ENCODE data around the gene ORM1. TPM values are rescaled to one million over a fixed set of nuclear protein-coding genes. Genes with fewer than 3 reads are reported as not detected.
"Not testable (repeated sequence)": the region's sequence is repeated elsewhere in the genome, so short reads cannot be mapped to it uniquely, and the experiment has no call there.

The ORM1 gene
- total and polyA plus RNA-seq, 2 of the 8 experiments (the other 6 are each of a cell fraction or from before 2014, with no cell fraction given): 0.32 TPM; not detected in 1

DNA sequence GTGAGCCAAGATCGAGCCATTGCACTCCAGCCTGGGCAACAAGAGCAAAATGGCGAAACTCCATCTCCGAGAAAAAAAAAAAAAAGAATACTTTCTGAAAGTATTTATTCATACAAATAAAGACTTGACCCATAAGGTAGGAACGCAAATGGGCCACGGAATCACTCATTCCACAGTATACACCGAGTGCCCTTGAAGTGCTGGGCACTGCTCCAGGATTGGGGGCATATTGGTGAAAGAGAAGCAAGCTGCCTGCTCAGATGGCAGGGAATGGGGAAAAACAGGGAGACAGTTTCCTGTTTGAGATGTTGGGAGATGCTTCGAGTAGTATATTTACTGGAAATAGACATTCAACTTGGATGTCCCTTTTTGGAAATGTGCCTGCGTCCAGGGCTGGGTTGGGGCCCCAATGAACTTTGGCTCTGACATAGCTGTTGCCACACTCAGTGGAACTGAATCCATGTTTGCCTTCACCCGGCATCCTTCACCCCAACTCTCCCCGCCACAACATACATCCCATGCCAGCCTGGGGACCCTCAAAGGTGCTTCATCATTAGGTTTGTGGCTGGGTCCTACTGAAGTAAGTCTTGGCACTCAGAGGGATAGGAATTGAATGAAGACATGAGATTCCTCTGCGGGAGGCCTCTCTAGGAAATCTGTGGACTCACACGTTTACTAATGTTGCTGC, 6.2 kb downstream of the ORM1 start:
- H3K14ac ChIP-seq (ENCODE audit: insufficient read length); H3K23me2 ChIP-seq (ENCODE audit: low read depth, low read length); H3K27me3 ChIP-seq (replicated peaks in 1 of 4; ENCODE audit: control insufficient read depth in 3 of 4, extremely low read depth in 1 of 4, insufficient read depth in 3 of 4, low read length in 3 of 4); H3K56ac ChIP-seq (replicated peaks; ENCODE audit: insufficient read length, low read depth, low read length); H4K20me1 ChIP-seq (replicated peaks in 1 of 2; ENCODE audit: control insufficient read depth in 1 of 2, insufficient read depth in 2 of 2, low read length in 2 of 2); H3K79me2 ChIP-seq (ENCODE audit: control insufficient read depth in 1 of 2, insufficient read depth in 2 of 2, low read length in 2 of 2); H2BK15ac ChIP-seq (ENCODE audit: low read length); H3K9me3 ChIP-seq (ENCODE audit: insufficient read depth in 2 of 2, low read depth in 1 of 2, low read length in 1 of 2); H3K27ac ChIP-seq (ENCODE audit: low read depth, low read length); FAIRE-seq; POLR2A ChIA-PET (ENCODE audit: partially characterized antibody); H3K36me3 ChIP-seq (ENCODE audit: control insufficient read depth in 2 of 4, insufficient read depth in 4 of 4, low read length in 3 of 4); H3K4ac ChIP-seq (replicated peaks; ENCODE audit: insufficient read length, low read depth, low read length); H4K8ac ChIP-seq (ENCODE audit: extremely low read depth, insufficient read depth, low read length); H3K9ac ChIP-seq (replicated peaks in 1 of 4; ENCODE audit: extremely low read depth in 1 of 4, low read depth in 3 of 4, low read length in 3 of 4); H3K18ac ChIP-seq (ENCODE audit: extremely low read depth, low read length); H2AFZ ChIP-seq (ENCODE audit: low read length); H3K4me2 ChIP-seq (ENCODE audit: insufficient read depth in 1 of 2, low read depth in 2 of 2, low read length in 2 of 2); H3K79me1 ChIP-seq (ENCODE audit: low read depth, low read length); H3K4me3 ChIP-seq (ENCODE audit: extremely low read depth in 1 of 4, insufficient read depth in 2 of 4, low read depth in 3 of 4, low read length in 4 of 4); H2AK5ac ChIP-seq (ENCODE audit: low read depth, low read length); H2BK5ac ChIP-seq (ENCODE audit: low read depth, low read length); CTCF ChIA-PET (ENCODE audit: partially characterized antibody); H3K23ac ChIP-seq (ENCODE audit: insufficient read length); H4K5ac ChIP-seq (ENCODE audit: insufficient read length, low read depth, low read length); H3K4me1 ChIP-seq (replicated peaks in 1 of 4; ENCODE audit: control insufficient read depth in 3 of 4, insufficient read depth in 4 of 4, low read length in 3 of 4); H2BK12ac ChIP-seq (ENCODE audit: low read depth, low read length); H2BK120ac ChIP-seq (replicated peaks; ENCODE audit: low read depth, low read length); H4K91ac ChIP-seq (replicated peaks; ENCODE audit: insufficient read length, low read length); DNase-seq (ENCODE audit: low read depth in 1 of 2, low spot score in 2 of 2); H2BK20ac ChIP-seq (ENCODE audit: low read length): not testable (repeated sequence)
- WGBS, 2 experiments (ENCODE audit: extremely low coverage in 1 of 2, insufficient coverage in 1 of 2, insufficient read length in 1 of 2, insufficient replicate concordance in 2 of 2, low coverage in 1 of 2, low lambda C conversion rate in 2 of 2, missing lambda C conversion rate in 1 of 2): 96% methylated on average over 10 of the region's 12 CpGs; no CpG with 5 or more reads in 1 of the 2 experiments

DNA sequence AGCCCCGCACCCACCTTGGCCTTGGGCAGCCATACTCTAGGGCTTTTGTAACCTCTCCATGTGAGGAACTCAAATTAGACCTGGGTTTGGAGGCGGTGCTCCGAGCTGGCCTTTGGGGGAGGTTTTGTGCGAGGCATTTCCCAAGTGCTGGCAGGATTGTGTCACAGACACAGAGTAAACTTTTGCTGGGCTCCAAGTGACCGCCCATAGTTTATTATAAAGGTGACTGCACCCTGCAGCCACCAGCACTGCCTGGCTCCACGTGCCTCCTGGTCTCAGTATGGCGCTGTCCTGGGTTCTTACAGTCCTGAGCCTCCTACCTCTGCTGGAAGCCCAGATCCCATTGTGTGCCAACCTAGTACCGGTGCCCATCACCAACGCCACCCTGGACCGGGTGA, 6.7 kb downstream of the ORM1 start, which contains the start of gene ORM2:
Gene ORM2, plus strand, starts transcription at position 245 of the 398 bp plus-strand sequence. Its CDS starts 36 bp downstream, at position 281.
- H3K4me1 ChIP-seq (replicated peaks in 1 of 4; ENCODE audit: control insufficient read depth in 3 of 4, insufficient read depth in 4 of 4, low read length in 3 of 4); H4K8ac ChIP-seq (ENCODE audit: extremely low read depth, insufficient read depth, low read length); H3K79me1 ChIP-seq (ENCODE audit: low read depth, low read length); H2BK12ac ChIP-seq (ENCODE audit: low read depth, low read length); H4K20me1 ChIP-seq (replicated peaks in 1 of 2; ENCODE audit: control insufficient read depth in 1 of 2, insufficient read depth in 2 of 2, low read length in 2 of 2); H2BK5ac ChIP-seq (ENCODE audit: low read depth, low read length); H4K91ac ChIP-seq (replicated peaks; ENCODE audit: insufficient read length, low read length); CTCF ChIA-PET (ENCODE audit: partially characterized antibody); H2BK120ac ChIP-seq (replicated peaks; ENCODE audit: low read depth, low read length); H3K4ac ChIP-seq (replicated peaks; ENCODE audit: insufficient read length, low read depth, low read length); H3K18ac ChIP-seq (ENCODE audit: extremely low read depth, low read length); H3K27me3 ChIP-seq (replicated peaks in 1 of 4; ENCODE audit: control insufficient read depth in 3 of 4, extremely low read depth in 1 of 4, insufficient read depth in 3 of 4, low read length in 3 of 4); H3K23ac ChIP-seq (ENCODE audit: insufficient read length); H2BK15ac ChIP-seq (ENCODE audit: low read length); H2AFZ ChIP-seq (ENCODE audit: low read length); H3K9ac ChIP-seq (replicated peaks in 1 of 4; ENCODE audit: extremely low read depth in 1 of 4, low read depth in 3 of 4, low read length in 3 of 4); FAIRE-seq; H2AK5ac ChIP-seq (ENCODE audit: low read depth, low read length); H3K4me3 ChIP-seq (ENCODE audit: extremely low read depth in 1 of 4, insufficient read depth in 2 of 4, low read depth in 3 of 4, low read length in 4 of 4); DNase-seq (ENCODE audit: low read depth in 1 of 2, low spot score in 2 of 2); H3K56ac ChIP-seq (replicated peaks; ENCODE audit: insufficient read length, low read depth, low read length); H3K14ac ChIP-seq (ENCODE audit: insufficient read length); H3K27ac ChIP-seq (ENCODE audit: low read depth, low read length); H4K5ac ChIP-seq (ENCODE audit: insufficient read length, low read depth, low read length); POLR2A ChIA-PET (ENCODE audit: partially characterized antibody); H3K79me2 ChIP-seq (ENCODE audit: control insufficient read depth in 1 of 2, insufficient read depth in 2 of 2, low read length in 2 of 2); H3K36me3 ChIP-seq (ENCODE audit: control insufficient read depth in 2 of 4, insufficient read depth in 4 of 4, low read length in 3 of 4); H3K9me3 ChIP-seq (ENCODE audit: insufficient read depth in 2 of 2, low read depth in 1 of 2, low read length in 1 of 2); H3K23me2 ChIP-seq (ENCODE audit: low read depth, low read length); H2BK20ac ChIP-seq (ENCODE audit: low read length); H3K4me2 ChIP-seq (ENCODE audit: insufficient read depth in 1 of 2, low read depth in 2 of 2, low read length in 2 of 2): not testable (repeated sequence)
- WGBS, 2 experiments (ENCODE audit: extremely low coverage in 1 of 2, insufficient coverage in 1 of 2, insufficient read length in 1 of 2, insufficient replicate concordance in 2 of 2, low coverage in 1 of 2, low lambda C conversion rate in 2 of 2, missing lambda C conversion rate in 1 of 2): no CpG with 5 or more reads among the region's 10 CpGs

Measured in H1 (cell line).